Fibroblast of pulmonary artery (primary cell): Measurements from ENCODE around the gene TSPAN8.

Source experiments
- DNase-seq: peaks from one replicate; pipeline ENCODE4 v3.0.0-alpha.2; 2010; ENCODE audit warnings: low read depth
- H3K4me3 ChIP-seq: replicated peaks from 2 replicates; pipeline ENCODE4 v1.5.1; 2011; ENCODE audit warnings: low read depth, mild to moderate bottlenecking, control low read depth, low read length, moderate library complexity
- TF ChIP-seq, protein P1 (sequence below): IDR thresholded peaks from 2 replicates; pipeline ENCODE4 v1.5.1; 2011; ENCODE audit warnings: mild to moderate bottlenecking, control low read depth, low read length, inconsistent platforms; ENCODE audit errors: missing control alignments

The TSPAN8 gene

DNA sequence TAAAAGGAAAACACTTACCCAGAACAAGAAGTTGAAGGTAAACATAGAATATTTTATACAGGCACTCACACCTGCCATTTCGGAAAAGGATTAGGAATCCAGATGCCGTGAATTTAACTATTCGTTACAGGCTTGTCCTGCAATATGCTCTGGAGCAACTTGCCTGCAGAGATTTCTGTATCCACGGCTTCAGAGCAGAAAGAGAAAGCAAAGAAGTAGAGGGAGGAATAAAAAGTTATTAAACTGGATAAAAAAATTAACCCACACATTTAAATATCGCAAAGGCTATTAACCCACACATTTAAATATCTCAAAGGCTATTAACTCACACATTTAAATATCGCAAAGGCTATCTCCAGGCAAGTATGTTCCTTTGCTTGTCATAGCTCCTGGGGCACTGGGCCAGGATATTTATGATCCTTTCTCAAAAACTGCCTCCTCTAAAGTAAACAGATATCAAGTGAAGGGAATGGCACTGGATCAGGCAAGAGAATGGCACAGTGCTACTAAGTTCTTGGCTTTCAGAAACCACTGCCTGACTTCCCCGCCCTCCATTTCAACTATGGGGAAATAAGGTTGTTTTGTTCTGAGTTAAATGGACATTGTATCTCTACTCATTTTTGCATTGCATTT lies at the start of gene TSPAN8:
Gene TSPAN8 (minus strand): TSS at position 399 of the 633 bp plus-strand sequence. CDS start 321 bp downstream, at position 78.
- DNase-seq = no peak
- H3K4me3 ChIP-seq = no peak within 1 kb of the TSS
- TF ChIP-seq, protein P1, sequence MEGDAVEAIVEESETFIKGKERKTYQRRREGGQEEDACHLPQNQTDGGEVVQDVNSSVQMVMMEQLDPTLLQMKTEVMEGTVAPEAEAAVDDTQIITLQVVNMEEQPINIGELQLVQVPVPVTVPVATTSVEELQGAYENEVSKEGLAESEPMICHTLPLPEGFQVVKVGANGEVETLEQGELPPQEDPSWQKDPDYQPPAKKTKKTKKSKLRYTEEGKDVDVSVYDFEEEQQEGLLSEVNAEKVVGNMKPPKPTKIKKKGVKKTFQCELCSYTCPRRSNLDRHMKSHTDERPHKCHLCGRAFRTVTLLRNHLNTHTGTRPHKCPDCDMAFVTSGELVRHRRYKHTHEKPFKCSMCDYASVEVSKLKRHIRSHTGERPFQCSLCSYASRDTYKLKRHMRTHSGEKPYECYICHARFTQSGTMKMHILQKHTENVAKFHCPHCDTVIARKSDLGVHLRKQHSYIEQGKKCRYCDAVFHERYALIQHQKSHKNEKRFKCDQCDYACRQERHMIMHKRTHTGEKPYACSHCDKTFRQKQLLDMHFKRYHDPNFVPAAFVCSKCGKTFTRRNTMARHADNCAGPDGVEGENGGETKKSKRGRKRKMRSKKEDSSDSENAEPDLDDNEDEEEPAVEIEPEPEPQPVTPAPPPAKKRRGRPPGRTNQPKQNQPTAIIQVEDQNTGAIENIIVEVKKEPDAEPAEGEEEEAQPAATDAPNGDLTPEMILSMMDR = no peak

- DNase-seq = no peak
- TF ChIP-seq, protein P1 = no peak
- H3K4me3 ChIP-seq = no peak overlapping the region
Measured at GRCh38 chr12:71201136-71201679, 43.4 kb upstream of the TSPAN8 start.

DNA sequence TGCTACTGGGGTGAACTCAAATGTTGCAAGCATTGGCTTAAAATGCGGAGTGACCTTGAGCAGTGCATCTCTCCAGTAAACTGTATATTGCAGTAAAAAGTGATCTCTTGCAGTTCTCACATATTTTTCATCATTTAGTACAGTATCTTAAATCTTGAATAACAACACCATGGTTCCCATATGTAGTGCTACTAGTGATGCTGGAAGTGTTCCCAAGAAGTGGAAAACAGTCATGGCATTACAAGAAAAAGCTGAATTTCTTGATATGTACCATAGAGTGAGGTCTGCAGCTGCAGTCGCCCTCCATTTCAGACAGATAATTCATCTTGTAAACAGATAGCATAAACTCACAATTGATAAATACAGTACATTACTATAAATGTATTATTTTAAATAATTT lies 42.9 kb upstream of the TSPAN8 start:
- TF ChIP-seq, protein P1 = no peak
- H3K4me3 ChIP-seq = no peak overlapping the region
- DNase-seq = no peak

- DNase-seq = no peak
- TF ChIP-seq, protein P1 = no peak
- no peak overlapping the region for H3K4me3 ChIP-seq
Measured at GRCh38 chr12:71197460-71197859, 39.7 kb upstream of the TSPAN8 start.

DNA sequence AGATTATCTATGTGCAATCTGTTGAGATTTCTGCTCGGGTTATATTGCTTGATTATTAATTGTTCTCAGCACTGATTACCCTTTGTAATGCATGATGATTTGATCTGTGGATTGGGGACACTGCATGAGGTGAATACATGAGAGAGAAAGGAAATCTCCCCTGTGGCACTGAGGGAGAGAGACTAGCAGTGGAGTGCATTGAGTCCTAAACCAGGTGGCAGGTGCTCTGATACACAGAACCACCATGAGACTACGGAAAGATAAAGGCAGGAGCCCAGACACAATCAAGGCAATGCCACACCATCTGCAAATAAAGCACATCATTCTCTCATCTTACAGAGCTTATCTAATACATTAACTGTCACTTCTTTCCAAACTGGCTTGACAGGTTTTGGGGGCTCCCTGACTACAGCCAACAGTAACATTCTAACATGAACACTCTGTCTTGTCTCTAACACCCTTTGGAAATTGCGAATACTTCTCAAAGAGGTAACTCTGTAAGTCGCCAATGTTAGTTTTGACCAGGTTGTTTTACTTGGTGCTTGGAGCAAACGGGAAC lies 37.6 kb upstream of the TSPAN8 start:
- H3K4me3 ChIP-seq = no peak overlapping the region
- DNase-seq = no peak
- TF ChIP-seq, protein P1 = no peak

DNA sequence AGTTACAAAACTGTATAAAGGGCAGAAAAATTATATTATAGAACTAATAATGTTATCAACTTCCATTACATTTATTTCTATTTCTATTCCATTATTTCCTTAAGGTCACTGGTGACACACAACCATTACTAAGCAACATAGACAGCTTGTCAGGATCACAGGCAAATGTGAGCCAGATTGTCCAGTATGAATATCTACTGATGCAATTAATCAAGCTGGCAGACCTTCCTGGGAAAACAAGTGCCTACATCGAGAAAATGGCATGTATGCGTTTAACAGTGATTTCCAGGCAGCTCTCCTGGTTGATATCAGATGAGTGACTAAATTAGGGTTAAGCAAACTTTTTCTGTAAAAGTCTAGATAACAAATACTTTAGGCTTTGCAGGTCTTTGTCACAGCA lies 36.9 kb upstream of the TSPAN8 start:
- H3K4me3 ChIP-seq = no peak overlapping the region
- DNase-seq = no peak
- TF ChIP-seq, protein P1 = no peak
